GM20000 (cell line): Measurements from ENCODE around the gene IREB2.

ENCODE experiments used
- DNase-seq: peaks from one replicate; pipeline ENCODE4 v3.0.0; 2012; ENCODE audit warnings: low spot score
- TF ChIP-seq, protein P1 (sequence below): IDR thresholded peaks from 2 replicates; pipeline ENCODE4 v1.5.1; 2012; ENCODE audit warnings: mild to moderate bottlenecking, control low read depth; ENCODE audit errors: extremely low read depth, missing control alignments

IREB2 gene

DNA sequence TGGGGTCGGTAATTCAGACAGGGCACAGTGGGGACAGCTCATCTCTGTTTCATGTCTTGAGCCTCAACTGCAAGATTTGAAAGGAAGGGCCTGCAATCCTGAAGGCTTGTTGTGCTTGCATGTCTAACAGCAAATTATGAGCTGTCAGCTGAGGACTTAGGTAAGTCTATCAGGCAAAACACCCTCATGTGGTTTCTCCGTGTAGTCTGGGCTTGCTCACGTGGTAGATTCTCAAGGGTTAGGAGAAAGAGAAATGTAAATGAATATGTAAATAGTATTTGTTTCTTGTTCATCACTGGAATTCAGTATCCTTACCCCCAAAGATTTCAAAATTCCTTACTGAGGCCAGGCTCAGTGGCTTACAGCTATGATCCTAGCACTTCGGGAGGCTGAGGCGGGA is 39.3 kb downstream of the IREB2 start:
- no peak for DNase-seq
- TF ChIP-seq, protein P1, sequence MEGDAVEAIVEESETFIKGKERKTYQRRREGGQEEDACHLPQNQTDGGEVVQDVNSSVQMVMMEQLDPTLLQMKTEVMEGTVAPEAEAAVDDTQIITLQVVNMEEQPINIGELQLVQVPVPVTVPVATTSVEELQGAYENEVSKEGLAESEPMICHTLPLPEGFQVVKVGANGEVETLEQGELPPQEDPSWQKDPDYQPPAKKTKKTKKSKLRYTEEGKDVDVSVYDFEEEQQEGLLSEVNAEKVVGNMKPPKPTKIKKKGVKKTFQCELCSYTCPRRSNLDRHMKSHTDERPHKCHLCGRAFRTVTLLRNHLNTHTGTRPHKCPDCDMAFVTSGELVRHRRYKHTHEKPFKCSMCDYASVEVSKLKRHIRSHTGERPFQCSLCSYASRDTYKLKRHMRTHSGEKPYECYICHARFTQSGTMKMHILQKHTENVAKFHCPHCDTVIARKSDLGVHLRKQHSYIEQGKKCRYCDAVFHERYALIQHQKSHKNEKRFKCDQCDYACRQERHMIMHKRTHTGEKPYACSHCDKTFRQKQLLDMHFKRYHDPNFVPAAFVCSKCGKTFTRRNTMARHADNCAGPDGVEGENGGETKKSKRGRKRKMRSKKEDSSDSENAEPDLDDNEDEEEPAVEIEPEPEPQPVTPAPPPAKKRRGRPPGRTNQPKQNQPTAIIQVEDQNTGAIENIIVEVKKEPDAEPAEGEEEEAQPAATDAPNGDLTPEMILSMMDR = no peak

DNA sequence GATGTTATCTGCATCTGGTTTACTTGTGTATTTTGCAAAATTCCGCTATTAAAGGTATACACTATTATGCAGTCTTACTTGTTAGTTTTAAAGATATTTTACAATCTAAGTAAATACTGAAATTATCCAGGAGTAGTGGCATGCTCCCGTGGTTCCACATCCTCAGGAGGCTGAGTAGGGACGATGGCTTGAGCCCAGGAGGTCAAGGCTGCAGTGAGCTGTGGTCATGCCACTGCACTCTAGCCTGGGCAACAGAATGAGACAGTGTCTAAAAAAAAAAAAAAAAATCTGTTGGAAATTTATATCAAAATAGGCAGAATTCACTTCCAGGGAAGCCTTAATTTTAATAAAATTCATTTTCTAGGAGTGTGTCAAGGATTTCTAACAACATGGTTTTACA is 41.6 kb downstream of the IREB2 start:
- no peak for DNase-seq
- TF ChIP-seq, protein P1 = no peak

DNA sequence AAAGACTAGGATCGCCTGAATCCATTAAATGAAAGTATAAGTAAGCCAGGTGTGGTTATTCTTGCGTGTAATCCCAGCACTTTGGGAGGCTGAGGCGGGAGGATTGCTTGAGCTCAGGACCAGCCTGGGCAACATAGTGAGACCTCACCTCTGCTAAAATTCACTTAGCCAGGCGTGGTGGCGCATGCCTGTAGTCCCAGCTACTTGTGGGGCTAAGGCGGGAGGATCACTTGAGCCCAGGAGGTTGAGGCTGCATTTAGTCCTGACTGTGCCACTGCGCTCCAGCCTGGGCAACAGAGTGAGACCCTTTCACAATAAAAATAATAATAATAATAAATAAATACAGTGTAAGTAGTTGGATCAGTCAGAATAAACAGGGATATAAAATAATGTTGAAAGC is 43.9 kb downstream of the IREB2 start:
- DNase-seq = no peak
- TF ChIP-seq, protein P1 = no peak

DNA sequence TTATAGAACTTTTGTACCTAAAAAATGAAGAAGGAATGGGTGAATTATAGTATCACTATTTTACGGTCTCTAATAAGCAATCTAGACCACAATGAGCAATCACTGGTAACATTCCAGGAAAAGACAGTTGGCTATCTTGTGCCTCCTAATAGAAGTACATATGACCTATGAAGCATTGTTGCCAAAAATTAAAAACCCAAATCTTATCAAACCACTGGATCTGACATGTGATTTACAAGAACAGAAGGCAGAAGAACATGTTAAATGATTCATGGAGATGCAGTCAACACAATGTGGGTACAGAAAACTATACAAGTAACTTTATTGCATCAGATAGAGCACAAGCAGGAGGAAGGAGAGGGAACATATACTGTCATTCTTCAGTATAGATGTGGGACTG is 54.9 kb downstream of the IREB2 start:
- no peak for DNase-seq
- TF ChIP-seq, protein P1 = no peak

DNA sequence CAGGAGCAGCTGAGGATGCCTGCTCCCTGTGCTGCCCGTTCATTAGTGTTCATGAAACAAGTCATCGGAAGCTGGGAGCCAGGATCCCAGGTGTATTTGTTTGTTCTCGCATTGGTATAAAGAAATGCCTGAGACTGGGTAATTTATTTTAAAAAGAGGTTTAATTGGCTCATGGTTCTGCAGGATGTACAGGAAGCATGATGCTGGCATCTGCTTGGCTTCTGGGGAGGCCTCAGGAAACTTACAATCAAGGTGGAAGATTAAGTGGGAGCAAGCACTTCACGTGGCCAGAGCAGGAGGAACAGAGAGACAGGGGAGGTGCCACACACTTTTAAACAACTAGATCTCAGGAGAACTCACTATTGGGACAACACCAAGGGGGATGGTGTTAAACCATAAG is 63.8 kb downstream of the IREB2 start:
- TF ChIP-seq, protein P1 = no peak
- no peak for DNase-seq

DNA sequence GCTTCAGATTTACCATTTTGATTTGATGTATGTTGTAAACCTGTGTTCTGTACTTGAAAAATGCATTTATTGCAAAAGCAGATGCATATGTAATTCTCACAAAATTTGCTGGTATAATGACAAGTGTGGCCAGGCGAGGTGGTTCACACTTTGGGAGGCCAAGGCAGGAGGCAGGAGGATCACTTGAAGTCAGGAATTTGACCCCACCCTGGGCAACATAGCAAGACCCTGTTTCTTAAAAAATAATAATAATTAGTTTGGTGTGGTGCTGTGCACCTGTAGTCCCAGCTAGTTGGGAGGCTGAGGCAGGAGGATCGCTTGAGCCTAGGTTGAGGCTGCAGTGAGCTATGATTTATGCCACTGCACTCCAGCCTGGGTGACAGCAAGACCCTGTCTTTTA is 64.6 kb downstream of the IREB2 start:
- DNase-seq = no peak
- TF ChIP-seq, protein P1 = no peak

DNA sequence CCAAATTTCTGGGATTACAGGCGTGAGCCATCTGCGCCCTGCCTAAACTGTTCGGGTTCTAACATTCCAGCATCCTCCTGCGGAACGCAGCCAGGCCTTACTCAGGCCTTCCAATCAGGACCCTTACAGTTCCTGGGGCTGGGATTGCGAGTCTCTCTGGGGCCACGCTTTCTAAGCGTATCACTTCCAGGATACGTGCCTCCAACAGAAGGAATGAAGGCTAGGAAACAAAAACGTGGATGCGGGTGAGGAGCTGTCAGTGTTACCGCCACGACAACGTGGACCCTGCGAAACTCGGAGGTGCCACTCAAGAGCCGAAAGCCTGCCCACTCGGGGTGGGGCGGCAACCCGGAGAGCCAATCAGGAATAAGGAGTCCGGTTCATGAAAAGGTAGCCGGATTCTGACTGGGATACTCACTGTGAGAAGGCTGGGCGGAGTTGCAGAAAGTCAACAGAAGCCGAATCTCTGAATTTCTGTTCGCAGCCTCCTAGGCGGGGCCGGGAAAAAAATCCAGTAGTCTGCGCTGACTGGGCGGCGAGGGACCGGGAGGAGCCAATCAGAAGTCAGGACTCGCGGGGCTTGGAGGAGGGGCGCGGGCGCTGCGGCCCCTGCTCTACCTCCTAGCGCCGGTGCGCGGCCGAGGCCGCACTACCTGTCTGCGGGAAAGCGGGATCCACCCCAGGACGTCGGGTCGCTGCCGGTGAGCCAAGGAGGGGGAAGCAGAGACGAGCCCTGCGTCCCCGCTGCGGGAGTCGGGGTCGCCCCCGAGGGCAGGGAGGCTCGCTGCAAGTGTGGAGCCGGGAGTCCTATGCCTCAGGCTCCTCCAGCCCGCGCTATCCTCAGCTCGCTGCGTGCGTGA is 69.2 kb downstream of the IREB2 start, which contains the start of gene HYKK:
HYKK (plus strand) TSS at position 607 of the 860 bp plus-strand sequence. CDS start 5,512 bp downstream, outside the sequence.
- DNase-seq = peak; percentile 88
- TF ChIP-seq, protein P1 = no peak
